Measurements from ENCODE around the gene SLC39A11. TPM values are rescaled to one million over a fixed set of nuclear protein-coding genes. Genes with fewer than 3 reads are reported as not detected.
"Not testable (repeated sequence)": the region's sequence is repeated elsewhere in the genome, so short reads cannot be mapped to it uniquely, and the experiment has no call there.

The SLC39A11 gene
- total RNA-seq, 1 experiment from 2014 or later, result 18.3 TPM

DNA sequence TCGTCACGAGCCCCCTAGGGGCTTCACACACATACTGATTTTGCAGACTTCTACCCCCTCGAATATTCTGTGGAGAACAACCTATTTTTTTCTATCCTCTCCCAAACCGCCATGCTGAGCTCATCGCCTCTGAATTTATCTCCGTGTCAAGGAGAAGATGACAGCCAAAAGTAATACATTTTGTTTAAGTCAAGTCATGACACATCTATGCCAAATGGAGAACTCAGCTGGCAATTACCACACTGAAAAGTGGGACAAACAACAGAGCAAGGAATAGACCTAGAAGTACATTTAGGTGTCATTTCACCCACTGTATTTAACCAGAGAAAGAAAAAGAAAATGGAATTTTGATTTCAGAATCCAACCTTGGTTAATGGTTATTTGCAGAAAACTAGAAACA lies 260.2 kb downstream of the SLC39A11 start:
- DNase-seq (ENCODE audit: low read depth), result no peak

DNA sequence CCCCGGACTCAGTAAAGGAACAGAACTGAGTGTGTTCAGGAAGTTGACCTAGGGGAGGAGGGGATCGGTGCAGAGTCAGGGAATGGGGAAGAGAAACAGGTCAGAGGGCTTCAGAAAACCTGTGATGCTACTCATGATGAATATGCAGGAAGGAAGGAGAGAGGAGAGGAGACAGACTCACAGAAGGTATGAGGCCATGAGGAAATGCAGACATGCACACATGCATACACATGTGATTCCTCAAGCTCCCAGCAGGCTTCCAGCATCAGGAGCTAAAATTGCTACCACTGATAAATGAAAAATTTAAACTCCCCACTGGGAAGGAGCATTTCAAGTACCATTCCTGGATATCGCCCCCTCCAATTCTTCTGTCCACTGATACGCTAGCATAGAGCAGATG lies 262.6 kb downstream of the SLC39A11 start:
- no peak for DNase-seq (ENCODE audit: low read depth)

DNA sequence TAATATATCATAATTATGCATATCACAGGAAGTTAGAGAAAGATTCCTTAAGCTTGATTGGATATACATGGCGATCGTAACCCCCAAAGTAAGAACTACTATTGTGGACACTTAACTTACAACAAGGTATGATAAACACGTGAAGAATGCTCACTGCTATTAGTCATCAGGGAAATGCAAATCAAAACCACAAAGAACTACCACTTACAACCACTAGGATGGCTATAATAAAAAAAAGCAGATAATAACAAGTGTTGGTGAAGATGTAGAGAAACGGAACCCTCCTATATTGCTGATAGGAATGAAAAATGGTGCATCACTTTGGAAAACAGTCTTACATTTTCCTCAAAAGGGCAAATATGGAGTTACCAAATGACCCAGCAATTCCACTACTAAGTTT lies 265.9 kb downstream of the SLC39A11 start:
- DNase-seq (ENCODE audit: low read depth), result peak; percentile 17

DNA sequence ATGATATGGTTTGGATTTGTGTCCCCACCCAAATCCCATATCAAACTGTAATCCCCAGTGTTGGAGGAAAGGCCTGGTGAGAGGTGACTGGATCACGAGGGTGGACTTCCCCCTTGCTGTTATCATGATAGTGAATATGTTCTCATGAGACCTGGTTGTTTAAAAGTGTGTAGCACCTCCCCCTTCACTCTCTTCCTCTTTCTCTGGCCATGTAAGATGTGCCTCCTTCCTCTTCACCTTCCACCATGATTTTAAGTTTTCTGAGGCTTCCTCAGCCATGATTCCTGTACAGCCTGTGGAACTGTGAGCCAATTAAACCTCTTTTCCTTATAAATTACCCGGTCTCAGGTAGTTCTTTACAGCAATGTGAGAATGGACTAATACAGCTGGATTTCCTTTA lies 266.4 kb downstream of the SLC39A11 start:
- not testable (repeated sequence) for DNase-seq (ENCODE audit: low read depth)

DNA sequence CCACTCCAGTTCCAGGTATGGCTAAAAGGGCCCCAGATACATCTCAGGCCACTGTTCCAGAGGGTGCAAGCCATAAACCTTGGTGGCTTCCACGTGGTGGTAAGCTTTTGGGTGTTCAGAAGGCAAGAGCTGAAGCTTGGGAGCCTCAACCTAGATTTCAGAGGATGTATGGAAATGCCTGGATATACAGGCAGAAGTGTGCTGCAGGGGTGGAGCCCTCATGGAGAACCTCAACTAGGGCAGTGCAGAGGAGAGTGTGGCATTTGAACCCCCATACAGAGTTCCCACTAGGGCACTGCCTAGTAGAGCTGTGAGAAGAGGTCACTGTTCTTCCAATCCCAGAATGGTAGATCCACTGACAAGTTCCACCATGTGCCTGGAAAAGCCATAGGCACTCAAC lies 267.3 kb downstream of the SLC39A11 start:
- DNase-seq (ENCODE audit: low read depth), result no peak

DNA sequence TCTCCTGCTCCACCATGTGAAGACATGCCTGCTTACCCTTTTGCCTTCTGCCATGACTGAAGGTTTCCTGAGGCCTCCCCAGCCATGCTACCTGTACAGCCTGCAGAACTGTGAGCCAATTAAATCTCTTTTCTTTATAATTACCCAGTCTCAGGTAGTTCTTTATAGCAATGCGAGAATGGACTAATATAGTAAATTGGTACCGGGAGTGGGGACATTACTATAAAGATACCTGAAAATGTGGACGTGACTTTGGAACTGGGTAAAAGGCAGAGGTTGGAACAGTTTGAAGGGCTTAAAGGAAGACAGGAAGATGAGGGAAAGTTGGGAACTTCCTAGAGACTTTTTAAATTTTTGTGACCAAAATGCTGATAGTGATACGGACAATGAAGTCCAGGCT lies 268.2 kb downstream of the SLC39A11 start:
- not testable (repeated sequence) for DNase-seq (ENCODE audit: low read depth)

DNA sequence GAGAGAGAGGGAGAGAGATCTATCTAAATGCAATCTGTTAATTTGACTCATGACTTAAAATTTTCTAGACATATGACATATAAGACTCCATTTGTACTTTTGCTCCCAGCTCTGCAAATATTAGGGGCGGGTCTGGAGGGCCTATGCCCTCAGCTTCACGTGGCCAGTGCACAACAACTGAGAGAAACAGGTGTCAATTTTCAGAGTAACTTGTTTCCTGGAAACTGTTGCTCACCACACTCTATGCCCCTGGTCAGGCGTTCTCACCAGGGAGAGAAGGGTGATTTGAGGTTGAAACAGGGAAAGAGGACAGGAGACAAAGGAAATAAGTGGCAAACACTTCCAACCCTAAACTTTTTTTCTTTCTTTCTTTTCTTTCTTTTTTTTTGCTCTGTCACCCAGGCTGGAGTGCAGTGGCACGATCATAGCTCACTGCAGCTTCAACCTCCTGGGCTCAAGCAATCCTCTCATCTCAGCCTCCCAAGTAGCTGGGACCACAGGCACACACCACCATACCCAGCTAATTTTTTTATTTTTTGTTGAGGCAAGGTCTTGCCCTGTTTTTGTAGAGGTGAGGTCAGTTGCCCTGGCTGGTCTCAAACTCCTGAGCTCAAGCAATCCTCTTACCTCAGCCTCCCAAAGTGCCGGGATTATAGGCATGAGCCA lies 270.0 kb downstream of the SLC39A11 start:
- DNase-seq (ENCODE audit: low read depth), result no peak

DNA sequence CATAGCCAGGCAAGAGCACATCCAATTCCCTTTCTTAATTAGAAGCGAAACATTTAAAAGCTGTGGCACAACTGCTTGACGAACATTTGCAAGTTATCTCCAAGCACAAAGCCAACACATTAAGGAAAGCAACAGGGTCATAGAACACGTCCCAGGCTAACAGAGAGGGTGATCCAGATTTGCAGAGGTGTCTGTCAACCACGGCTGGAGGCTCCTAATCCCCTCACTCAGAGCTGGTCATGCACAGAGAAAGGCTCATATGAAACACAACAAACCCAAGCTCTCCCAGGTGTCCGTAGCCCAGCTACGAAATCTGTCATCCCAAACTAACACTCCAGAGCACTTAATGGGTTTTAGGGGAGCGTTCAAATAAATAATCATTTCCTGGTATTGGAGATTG lies 276.1 kb downstream of the SLC39A11 start:
- no peak for DNase-seq (ENCODE audit: low read depth)

DNA sequence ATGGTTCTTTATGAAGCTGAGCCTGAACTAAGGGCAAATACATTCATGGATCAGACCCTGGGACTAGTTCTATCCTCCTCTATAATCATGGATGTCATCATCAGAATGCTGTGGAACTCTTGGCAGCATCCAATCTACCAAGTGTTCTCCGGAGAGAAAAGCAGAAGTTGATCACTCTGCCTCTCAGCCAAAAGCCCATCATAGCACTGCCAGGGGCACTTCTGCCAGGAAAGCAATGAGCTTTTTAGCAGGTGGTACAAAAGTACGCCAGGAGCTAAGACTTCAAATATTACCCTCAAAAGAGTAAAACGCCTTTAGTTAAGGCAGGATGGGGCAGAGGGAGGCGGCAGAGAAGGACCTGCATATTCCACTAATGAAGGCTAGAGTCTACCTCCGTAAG lies 279.0 kb downstream of the SLC39A11 start:
- DNase-seq (ENCODE audit: low read depth), result no peak

DNA sequence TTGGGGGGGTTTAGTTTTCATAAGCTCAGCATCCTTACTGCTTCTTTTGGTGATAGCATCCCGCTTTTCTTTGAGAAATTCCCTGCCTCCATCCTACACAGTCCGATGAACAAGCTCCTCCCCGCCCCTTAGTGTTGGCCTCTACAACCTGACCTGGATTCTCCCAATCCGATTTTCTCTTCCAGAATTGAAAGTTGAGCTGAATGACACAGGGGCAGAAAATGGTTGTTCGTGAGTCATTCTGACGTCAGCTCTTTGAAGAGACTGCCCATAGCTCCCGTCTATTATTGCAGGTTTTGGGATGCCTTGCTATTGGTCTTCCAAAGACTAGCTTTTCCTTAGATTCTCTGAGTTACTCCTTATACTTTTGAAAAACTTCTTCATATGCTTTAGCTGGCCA lies 279.7 kb downstream of the SLC39A11 start:
- DNase-seq (ENCODE audit: low read depth), result peak; percentile 78

DNA sequence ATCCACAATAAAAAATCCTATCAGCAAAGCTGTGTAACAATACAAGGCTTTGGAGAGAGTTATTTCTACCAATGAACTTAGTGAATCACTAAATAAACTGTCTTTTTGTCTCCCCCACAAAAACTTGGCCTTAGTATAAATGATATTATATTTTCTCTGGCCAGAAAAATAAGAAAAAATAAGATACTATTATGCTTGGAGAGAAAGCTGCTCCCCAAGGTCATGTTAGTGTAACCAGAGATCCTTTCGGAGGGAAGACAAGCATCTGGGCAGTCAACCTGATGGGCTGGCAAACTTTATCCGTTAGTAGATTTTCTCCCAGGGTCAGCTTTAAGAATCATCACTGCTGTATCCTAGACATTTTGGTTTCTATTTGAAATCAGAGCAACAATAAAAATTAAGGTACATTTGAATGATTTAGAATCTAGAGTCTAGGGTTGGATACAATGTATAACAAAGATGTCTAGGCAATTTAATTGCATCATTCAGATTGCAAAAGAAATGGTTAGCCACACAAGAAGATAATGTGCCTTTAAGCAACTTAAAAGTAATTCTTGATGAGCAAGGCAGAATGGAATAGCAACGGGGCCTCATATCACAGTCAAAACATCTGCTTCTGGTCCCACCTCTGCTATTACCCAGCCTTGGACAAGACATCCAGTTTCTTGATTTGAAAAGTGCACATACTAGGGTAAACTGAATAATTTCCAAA lies 280.4 kb downstream of the SLC39A11 start:
- DNase-seq (ENCODE audit: low read depth), result no peak

DNA sequence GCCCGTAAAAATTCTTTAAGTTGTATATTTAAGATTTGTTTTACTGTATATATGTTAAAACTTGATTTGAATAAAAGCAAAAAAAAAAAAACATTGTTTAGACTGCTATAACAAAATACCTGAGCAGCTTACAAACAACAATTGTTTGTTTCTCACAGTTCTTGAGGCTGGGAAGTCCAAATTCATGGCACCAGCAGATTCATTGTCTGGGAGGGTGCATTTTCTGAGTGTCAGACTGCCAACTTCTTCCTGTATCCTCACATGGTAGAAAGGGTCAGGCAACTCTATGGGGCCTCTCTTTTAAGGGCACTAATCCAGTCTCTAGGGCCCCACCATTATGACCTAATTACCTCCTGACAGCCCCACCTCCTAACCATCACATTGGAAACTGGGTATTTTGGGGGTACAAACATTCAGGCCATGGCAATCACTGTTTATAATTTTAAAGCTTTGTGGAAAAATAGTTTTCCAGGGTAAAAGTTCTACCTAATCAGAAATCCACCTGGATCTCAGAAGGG lies 281.4 kb downstream of the SLC39A11 start:
- no peak for DNase-seq (ENCODE audit: low read depth)

DNA sequence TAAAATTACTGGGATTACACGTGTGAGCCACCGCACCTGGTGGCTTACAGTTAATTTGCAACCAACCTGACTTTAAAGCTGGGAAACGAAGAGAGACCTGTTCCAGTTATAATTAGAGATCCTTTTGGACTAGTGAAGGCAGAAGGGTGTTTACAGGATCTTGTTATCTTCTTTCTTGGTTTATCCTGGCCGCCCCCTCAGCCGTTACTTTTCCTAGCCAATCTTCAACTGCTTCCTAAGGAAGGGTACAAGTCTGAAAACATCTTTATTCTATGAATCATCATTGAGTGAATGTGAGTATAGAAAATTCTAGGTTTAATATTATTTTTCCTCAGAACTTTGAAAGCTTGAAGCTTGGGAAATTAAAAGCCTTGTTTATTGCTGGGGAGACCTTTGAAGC lies 286.5 kb downstream of the SLC39A11 start:
- no peak for DNase-seq (ENCODE audit: low read depth)

DNA sequence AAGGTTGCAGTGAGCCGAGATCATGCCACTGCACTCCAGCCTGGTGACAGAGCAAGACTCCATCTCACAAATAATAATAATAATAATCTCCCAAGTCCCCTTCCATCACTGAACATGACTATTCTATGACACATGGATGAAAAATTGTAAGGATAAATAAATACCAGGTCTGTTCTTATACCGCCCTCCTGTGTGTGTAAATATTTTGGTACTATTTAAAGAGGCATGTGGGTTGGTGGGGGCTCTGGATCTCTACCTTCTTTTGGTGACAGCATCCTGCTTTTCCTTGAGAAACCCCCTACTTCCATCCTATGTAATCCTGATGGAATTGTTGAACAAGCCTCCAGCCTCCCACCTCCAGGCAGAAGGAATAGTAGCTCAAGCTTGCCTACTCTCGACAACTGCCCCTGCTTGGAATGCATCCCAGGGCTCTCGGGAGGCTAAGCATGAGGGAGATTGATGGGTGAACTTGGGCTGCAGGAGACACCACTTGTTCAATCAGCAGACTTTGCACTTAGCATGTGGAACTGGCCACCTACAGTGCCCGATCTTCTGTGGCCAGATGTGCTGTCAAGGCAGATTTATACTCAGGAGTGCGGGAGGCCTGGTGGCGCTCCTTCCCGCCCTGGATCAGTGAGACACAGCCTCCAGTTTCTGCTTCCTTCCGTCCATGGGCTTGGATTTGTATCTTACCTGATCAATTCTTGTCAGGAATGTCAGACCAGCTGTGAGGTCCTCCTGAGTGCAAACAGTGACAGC lies 287.4 kb downstream of the SLC39A11 start:
- no peak for DNase-seq (ENCODE audit: low read depth)

DNA sequence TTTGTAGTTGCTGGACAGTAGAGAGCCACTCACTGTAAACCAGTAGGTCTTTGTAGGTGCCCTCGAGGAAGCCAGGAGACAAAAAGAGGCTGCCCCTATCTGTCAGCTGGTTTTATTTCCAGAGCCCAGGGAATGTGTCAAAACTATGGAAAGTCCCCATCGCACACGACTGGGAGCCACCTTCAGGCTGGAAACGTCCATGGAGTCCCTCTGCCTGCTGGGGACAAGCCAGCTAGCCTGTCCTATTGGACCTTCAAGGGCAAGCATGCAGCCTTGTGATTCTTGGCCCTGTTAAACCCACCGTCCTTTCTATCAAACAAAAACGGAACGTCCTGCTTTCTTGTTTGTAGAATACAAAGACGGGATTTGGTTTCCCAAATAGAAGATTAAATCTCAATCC lies 289.8 kb downstream of the SLC39A11 start:
- DNase-seq (ENCODE audit: low read depth), result no peak

DNA sequence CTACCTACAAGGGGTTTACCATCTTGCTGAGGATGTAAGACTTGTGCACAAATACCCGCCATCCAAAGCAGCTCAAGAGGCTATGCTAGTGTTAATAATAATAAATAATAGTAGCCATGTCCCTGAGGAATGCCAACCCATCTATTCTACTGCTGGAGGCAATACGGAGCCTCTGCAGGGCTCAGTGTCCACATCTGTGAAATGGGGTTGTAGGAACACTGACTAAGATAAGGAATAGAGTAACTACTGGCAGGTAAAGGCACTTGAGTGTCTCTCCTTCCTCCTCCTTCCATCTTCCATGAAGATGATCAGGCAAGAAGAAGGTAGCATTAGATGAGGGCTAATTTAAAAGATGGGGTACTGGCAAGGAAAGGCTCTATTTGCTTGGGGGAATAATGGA lies 295.3 kb downstream of the SLC39A11 start:
- no peak for DNase-seq (ENCODE audit: low read depth)

DNA sequence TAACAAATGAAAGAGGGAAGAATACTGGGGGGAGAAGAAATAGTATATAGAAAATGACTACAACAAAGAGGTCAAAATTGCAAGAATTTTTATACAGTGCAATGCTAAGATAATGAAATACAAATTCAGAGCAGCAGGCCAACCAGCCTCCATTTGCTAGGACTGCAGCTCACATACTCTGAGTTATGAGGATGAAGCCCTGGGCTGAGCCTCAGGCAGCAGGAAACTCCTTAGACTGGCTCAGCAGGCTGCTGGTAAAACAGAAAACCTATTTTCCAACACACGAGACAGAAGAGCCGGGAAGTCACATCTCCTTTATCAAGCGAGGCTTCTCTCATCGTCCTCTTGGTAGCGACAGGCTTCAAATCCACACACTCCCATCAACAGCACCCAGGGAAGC lies 296.5 kb downstream of the SLC39A11 start:
- DNase-seq (ENCODE audit: low read depth), result no peak

DNA sequence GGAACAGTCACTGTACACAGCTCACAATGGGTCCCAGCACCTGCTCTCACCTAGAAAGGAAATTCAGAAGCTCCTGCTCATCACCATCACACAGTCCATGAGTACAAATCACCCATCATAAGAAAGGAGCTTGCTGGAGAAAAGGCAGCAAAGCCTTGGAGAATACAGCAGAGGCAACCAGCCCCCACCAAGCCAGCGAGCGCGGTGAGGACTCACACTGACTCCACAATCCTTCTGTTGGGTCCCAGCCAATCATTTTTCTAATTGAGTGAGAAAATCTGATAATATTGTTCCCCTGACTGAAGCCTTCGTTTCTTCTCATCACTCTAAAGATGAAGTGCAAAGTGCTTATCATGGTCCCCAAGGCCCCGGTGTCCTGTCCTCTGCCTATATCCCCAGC lies 298.3 kb downstream of the SLC39A11 start:
- no peak for DNase-seq (ENCODE audit: low read depth)

DNA sequence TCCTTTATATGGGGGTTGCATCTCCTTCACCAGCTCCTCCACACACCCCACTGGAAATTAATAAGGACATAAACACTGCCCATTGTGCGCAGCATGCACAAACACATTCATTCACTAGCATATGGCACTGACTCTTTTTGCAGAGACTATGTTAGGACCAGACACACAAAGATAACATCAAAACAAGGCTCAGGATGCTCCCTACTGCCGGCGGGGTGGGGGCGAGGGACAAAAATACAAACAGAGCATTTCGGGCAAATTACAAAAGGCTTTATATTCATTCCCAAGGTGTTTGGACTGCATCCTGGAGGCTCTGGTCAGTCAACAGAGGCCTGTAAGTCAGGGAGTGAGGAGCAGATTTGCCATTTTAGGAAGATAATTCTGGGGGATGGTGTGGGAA lies 299.7 kb downstream of the SLC39A11 start:
- no peak for DNase-seq (ENCODE audit: low read depth)

DNA sequence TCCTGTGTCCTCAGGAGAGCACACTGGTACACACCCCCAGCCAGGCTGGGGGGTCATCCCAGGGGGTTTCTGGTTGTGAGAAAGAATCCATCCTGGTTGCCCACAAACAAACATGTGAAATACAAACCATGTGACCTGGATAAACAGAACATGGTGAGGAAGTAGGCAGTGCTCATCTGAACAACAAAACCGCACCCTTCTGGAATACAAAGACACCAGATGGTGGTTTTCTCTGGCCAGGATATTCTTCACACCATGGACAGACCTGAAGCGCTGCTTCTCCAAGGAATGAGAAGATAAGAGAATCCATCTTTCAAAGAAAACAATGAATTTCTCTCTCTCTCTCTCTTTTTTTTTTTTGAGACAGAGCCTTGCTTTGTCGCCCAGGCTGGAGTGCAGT lies 302.3 kb downstream of the SLC39A11 start:
- no peak for DNase-seq (ENCODE audit: low read depth)

DNA sequence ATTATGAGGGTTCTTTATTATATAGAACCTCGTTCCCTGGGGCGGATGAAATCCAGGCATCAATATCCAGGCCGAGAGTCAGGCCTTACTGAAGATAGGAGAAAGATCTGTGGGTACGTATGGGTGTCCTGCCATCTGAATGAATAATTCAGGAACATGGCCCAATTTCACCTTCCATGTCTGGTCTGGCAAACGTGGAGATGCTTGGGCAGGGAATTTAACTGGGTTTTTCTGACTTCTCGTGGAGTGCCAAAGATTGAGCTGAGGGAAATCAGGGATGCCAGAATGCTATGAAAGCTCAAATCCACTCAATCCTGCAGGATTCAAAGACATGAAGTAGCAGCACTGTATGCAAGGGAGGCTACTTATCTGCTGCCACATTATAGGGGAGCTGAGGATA lies 302.8 kb downstream of the SLC39A11 start:
- no peak for DNase-seq (ENCODE audit: low read depth)

DNA sequence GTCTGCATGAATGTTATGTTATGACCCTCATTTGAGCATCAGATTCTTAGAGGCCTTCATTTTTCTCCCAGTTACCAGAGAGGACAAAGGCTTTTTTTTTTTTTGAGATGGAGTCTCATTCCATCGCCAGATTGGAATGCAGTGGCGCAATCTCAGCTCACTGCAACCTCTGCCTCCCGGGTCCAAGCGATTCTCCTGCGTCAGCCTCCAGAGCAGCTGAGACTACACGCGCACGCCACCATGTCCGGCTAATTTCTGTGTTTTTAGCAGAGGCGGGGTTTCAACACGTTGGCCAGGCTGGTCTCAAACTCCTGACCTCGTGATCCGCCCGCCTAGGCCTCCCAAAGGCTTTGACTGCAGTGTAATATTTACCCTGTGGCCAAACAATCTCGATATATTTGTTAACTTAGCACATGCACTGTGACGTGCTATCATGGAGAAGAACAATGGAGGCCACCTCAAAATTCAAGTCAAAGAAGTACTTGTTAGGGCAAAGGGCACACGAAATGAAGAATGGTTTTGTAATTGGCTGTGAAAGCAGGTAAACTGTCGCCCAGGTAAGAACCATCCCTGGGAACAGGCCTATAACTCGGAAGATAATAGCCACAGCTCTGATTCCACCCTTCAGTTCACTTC lies 303.4 kb downstream of the SLC39A11 start:
- DNase-seq (ENCODE audit: low read depth), result peak; percentile 44

All from Daoy (cell line).